H9 (cell line): ENCODE data around the gene GBE1. TPM values are rescaled to one million over a fixed set of nuclear protein-coding genes. Genes with fewer than 3 reads are reported as not detected.

Experiments
- DNase-seq: peaks from one replicate; pipeline ENCODE4 v3.0.0-alpha.2; 2017
- H2AFZ ChIP-seq: one replicate; pipeline ENCODE4 v1.6.1; 2013; ENCODE audit warnings: mild to moderate bottlenecking, low read length, control low read depth, moderate library complexity
- H2AK5ac ChIP-seq: 2 replicates; pipeline ENCODE4 v1.6.1; 2013; ENCODE audit warnings: low read length, control low read depth, mixed read lengths; ENCODE audit not compliant: insufficient read length
- H2BK120ac ChIP-seq: one replicate; pipeline ENCODE4 v1.6.1; 2013; ENCODE audit warnings: low read depth, mild to moderate bottlenecking, low read length, control low read depth, inconsistent platforms; ENCODE audit not compliant: poor library complexity, severe bottlenecking
- H2BK12ac ChIP-seq: 2 replicates; pipeline ENCODE4 v1.6.1; 2013; ENCODE audit warnings: low read length, control low read depth, mixed read lengths, low read depth; ENCODE audit not compliant: insufficient read length
- H2BK15ac ChIP-seq: 2 replicates; pipeline ENCODE4 v1.6.1; 2013; ENCODE audit warnings: low read depth, low read length, control low read depth
- H2BK20ac ChIP-seq: one replicate; pipeline ENCODE4 v1.6.1; 2013; ENCODE audit warnings: low read depth, mild to moderate bottlenecking, low read length, control low read depth, inconsistent platforms; ENCODE audit not compliant: poor library complexity, severe bottlenecking
- H2BK5ac ChIP-seq: 2 replicates; pipeline ENCODE4 v1.6.1; 2013; ENCODE audit warnings: low read length, control low read depth, mixed read lengths; ENCODE audit not compliant: insufficient read length
- H3K14ac ChIP-seq: 2 replicates; pipeline ENCODE4 v1.6.1; 2013; ENCODE audit warnings: low read length, control low read depth; ENCODE audit not compliant: insufficient read depth
- H3K18ac ChIP-seq: 2 replicates; pipeline ENCODE4 v1.6.1; 2013; ENCODE audit warnings: low read depth, mild to moderate bottlenecking, mixed read lengths, low read length, control low read depth; ENCODE audit not compliant: insufficient read length
- H3K23ac ChIP-seq: 2 replicates; pipeline ENCODE4 v1.6.1; 2013; ENCODE audit warnings: low read length, control low read depth, mixed read lengths, low read depth; ENCODE audit not compliant: insufficient read length
- H3K23me2 ChIP-seq: 2 replicates; pipeline ENCODE4 v1.6.1; 2013; ENCODE audit warnings: low read depth, mild to moderate bottlenecking, mixed read lengths, low read length, control low read depth; ENCODE audit not compliant: insufficient read length, poor library complexity, severe bottlenecking
- H3K27ac ChIP-seq: 2 replicates; pipeline ENCODE4 v1.5.1; 2013; ENCODE audit warnings: low read length, control low read depth, mixed read lengths, low read depth; ENCODE audit not compliant: insufficient read length
- H3K27me3 ChIP-seq: 2 replicates; pipeline ENCODE4 v1.6.1; 2013; ENCODE audit warnings: low read length, control low read depth, inconsistent platforms; ENCODE audit not compliant: insufficient read depth
- H3K4ac ChIP-seq: 2 replicates; pipeline ENCODE4 v1.6.1; 2013; ENCODE audit warnings: low read depth, mild to moderate bottlenecking, control low read depth, inconsistent platforms, low read length, moderate library complexity
- H3K4me1 ChIP-seq: 2 replicates; pipeline ENCODE4 v1.6.1; 2013; ENCODE audit warnings: low read length, control low read depth, inconsistent platforms; ENCODE audit not compliant: insufficient read depth
- H3K4me2 ChIP-seq: 2 replicates; pipeline ENCODE4 v1.6.1; 2013; ENCODE audit warnings: low read length, control low read depth, mixed read lengths; ENCODE audit not compliant: insufficient read length, insufficient read depth
- H3K56ac ChIP-seq: 2 replicates; pipeline ENCODE4 v1.6.1; 2013; ENCODE audit warnings: low read depth, mild to moderate bottlenecking, mixed read lengths, low read length, control low read depth; ENCODE audit not compliant: insufficient read length
- H3K79me1 ChIP-seq: 2 replicates; pipeline ENCODE4 v1.6.1; 2013; ENCODE audit warnings: low read depth, mild to moderate bottlenecking, moderate library complexity, low read length, control low read depth, inconsistent platforms; ENCODE audit not compliant: insufficient read depth, poor library complexity, severe bottlenecking
- H3K79me2 ChIP-seq: 2 replicates; pipeline ENCODE4 v1.6.1; 2013; ENCODE audit warnings: low read length, control low read depth, inconsistent platforms; ENCODE audit not compliant: insufficient read depth
- H3K9ac ChIP-seq: 2 replicates; pipeline ENCODE4 v1.6.1; 2013; ENCODE audit warnings: low read length, control low read depth, mixed read lengths; ENCODE audit not compliant: insufficient read length; ENCODE audit errors: extremely low read depth
- H3K9me3 ChIP-seq: one replicate; pipeline ENCODE4 v1.6.1; 2013; ENCODE audit warnings: low read depth, low read length, inconsistent platforms; ENCODE audit not compliant: control insufficient read depth
- H3T11ph ChIP-seq: one replicate; pipeline ENCODE4 v1.6.1; 2013; ENCODE audit warnings: mild to moderate bottlenecking, low read length, control low read depth, inconsistent platforms
- H4K20me1 ChIP-seq: one replicate; pipeline ENCODE4 v1.6.1; 2013; ENCODE audit not compliant: control insufficient read depth, insufficient read length, insufficient read depth
- H4K5ac ChIP-seq: 2 replicates; pipeline ENCODE4 v1.6.1; 2013; ENCODE audit warnings: low read depth, mild to moderate bottlenecking, mixed read lengths, low read length, control low read depth; ENCODE audit not compliant: insufficient read length
- H4K8ac ChIP-seq: replicated peaks from 2 replicates; pipeline ENCODE4 v1.6.1; 2013; ENCODE audit warnings: low read length, control low read depth, mixed read lengths, low read depth; ENCODE audit not compliant: insufficient read length
- H4K91ac ChIP-seq: 2 replicates; pipeline ENCODE4 v1.6.1; 2013; ENCODE audit warnings: low read depth, mild to moderate bottlenecking, moderate library complexity, mixed read lengths, low read length, control low read depth; ENCODE audit not compliant: insufficient read length
- H3K27ac Mint-ChIP-seq, 3 experiments: 2 replicates in 2 of 3; 3 replicates in 1 of 3; pipeline ENCODE4 v1.8.0; 2020 to 2021; ENCODE audit warnings: mixed read lengths in 3 of 3, mild to moderate bottlenecking in 1 of 3, moderate library complexity in 1 of 3
- H3K27me3 Mint-ChIP-seq: 2 replicates; pipeline ENCODE4 v1.8.0; 2021; ENCODE audit warnings: low read depth, mild to moderate bottlenecking, moderate library complexity, mixed read lengths
- H3K36me3 Mint-ChIP-seq, 3 experiments: 2 replicates in 2 of 3; 3 replicates in 1 of 3; pipeline ENCODE4 v1.8.0; 2020 to 2021; ENCODE audit warnings: low read depth in 3 of 3, mixed read lengths in 3 of 3; ENCODE audit not compliant: insufficient read depth in 1 of 3
- H3K4me1 Mint-ChIP-seq, 2 experiments: 2 replicates each; pipeline ENCODE4 v1.8.0; 2020; ENCODE audit warnings: mixed read lengths in 2 of 2
- H3K4me3 Mint-ChIP-seq, 2 experiments: 2 replicates in 1 of 2; 3 replicates in 1 of 2; pipeline ENCODE4 v1.8.0; 2020 to 2021; ENCODE audit warnings: mild to moderate bottlenecking in 2 of 2, mixed read lengths in 2 of 2, moderate library complexity in 1 of 2
- H3K9me3 Mint-ChIP-seq, 2 experiments: 2 replicates in 1 of 2; 3 replicates in 1 of 2; pipeline ENCODE4 v1.8.0; 2020; ENCODE audit warnings: mild to moderate bottlenecking in 2 of 2, mixed read lengths in 2 of 2, moderate library complexity in 1 of 2
- CTCF ChIP-seq: fragments of 200-600 bp; sonication (generic); conservative IDR thresholded peaks from 3 replicates; pipeline ENCODE4 v1.8.0; 2021; ENCODE audit warnings: antibody characterized with exemption, mild to moderate bottlenecking
- total RNA-seq: library from RNA; stranded (reverse); gene quantifications from 2 replicates; pipeline ENCODE4 v1.2.1, GENCODE V29; 2021

The GBE1 gene
- total RNA-seq, 1 experiment from 2014 or later = 13.8 TPM

GRCh38 chr3:81793410-81793809 is 32.0 kb upstream of the GBE1 start:
- Histone ChIP-seq H4K20me1 (no peaks in the 10 kb centered on the region), H3K9me3 (no peaks in the 10 kb centered on the region), H3K9ac (no peak overlapping the region), H3K23me2 (no peaks in the 10 kb centered on the region), H4K91ac (no peak overlapping the region), H3K79me1 (no peaks in the 10 kb centered on the region), H2AK5ac (no peak overlapping the region), H2AFZ (no peak overlapping the region), H2BK120ac (no peak overlapping the region), H4K8ac (no peak overlapping the region), H3K4me2 (no peak overlapping the region), H3K79me2 (no peaks in the 10 kb centered on the region), H3K4me1 (no peaks in the 10 kb centered on the region), H3K14ac (no peak overlapping the region), H3K56ac (no peak overlapping the region), H3T11ph (no peak overlapping the region), H2BK15ac (no peak overlapping the region), H2BK12ac (no peak overlapping the region), H2BK20ac (no peak overlapping the region), H3K18ac (no peak overlapping the region), H3K4ac (no peak overlapping the region), H4K5ac (no peak overlapping the region), H3K27ac (no peak overlapping the region), H3K27me3 (no peaks in the 10 kb centered on the region), H2BK5ac (no peak overlapping the region), H3K23ac (no peak overlapping the region)
- H3K27me3 Mint-ChIP-seq = no peaks in the 10 kb centered on the region
- TF ChIP-seq CTCF = no peak
- H3K4me3 Mint-ChIP-seq = no peak overlapping the region
- H3K9me3 Mint-ChIP-seq = no peaks in the 10 kb centered on the region; a peak in 1 of 5 replicates
- no peak for DNase-seq
- H3K27ac Mint-ChIP-seq = no peak overlapping the region
- no peaks in the 10 kb centered on the region for H3K36me3 Mint-ChIP-seq
- H3K4me1 Mint-ChIP-seq = peaks cover 9 to 11% of the 10 kb centered on the region in 2 experiments
